ENCODE results near the gene ENPP6. TPM values are rescaled to one million over a fixed set of nuclear protein-coding genes. Genes with fewer than 3 reads are reported as not detected.

ENPP6 gene
- total RNA-seq, 1 donor from 2014 or later: not detected

GRCh38 chr4:184122631-184123408, 94.9 kb downstream of the ENPP6 start:
- TF ChIP-seq CTCF (IDR thresholded peaks at IDR 0.05): no peak
- Mint-ChIP-seq H3K27ac (ENCODE audit: unreplicated experiment) (no peak overlapping the region), H3K9me3 (ENCODE audit: unreplicated experiment) (no peaks in the 10 kb centered on the region), H3K4me3 (ENCODE audit: unreplicated experiment) (no peak overlapping the region), H3K36me3 (ENCODE audit: unreplicated experiment) (no peaks in the 10 kb centered on the region), H3K4me1 (ENCODE audit: unreplicated experiment) (no peaks in the 10 kb centered on the region), H3K27me3 (ENCODE audit: unreplicated experiment) (no peaks in the 10 kb centered on the region)
- DNase-seq (ENCODE audit: extremely low spot score, unreplicated experiment): no peak

- no peak overlapping the region for H3K27ac Mint-ChIP-seq (ENCODE audit: unreplicated experiment)
- H3K4me1 Mint-ChIP-seq (ENCODE audit: unreplicated experiment): no peaks in the 10 kb centered on the region
- TF ChIP-seq CTCF (IDR thresholded peaks at IDR 0.05): no peak
- DNase-seq (ENCODE audit: extremely low spot score, unreplicated experiment): peak; percentile 63
- H3K36me3 Mint-ChIP-seq (ENCODE audit: unreplicated experiment): no peaks in the 10 kb centered on the region
- H3K9me3 Mint-ChIP-seq (ENCODE audit: unreplicated experiment): no peaks in the 10 kb centered on the region
- no peak overlapping the region for H3K4me3 Mint-ChIP-seq (ENCODE audit: unreplicated experiment)
- no peaks in the 10 kb centered on the region for H3K27me3 Mint-ChIP-seq (ENCODE audit: unreplicated experiment)
Measured at GRCh38 chr4:184120549-184121127, 97.0 kb downstream of the ENPP6 start.

GRCh38 chr4:184117662-184118199, 99.9 kb downstream of the ENPP6 start:
- Mint-ChIP-seq H3K4me3 (ENCODE audit: unreplicated experiment) (no peak overlapping the region), H3K27me3 (ENCODE audit: unreplicated experiment) (peaks cover 4% of the 10 kb centered on the region), H3K36me3 (ENCODE audit: unreplicated experiment) (no peaks in the 10 kb centered on the region), H3K27ac (ENCODE audit: unreplicated experiment) (no peak overlapping the region), H3K4me1 (ENCODE audit: unreplicated experiment) (no peaks in the 10 kb centered on the region), H3K9me3 (ENCODE audit: unreplicated experiment) (no peaks in the 10 kb centered on the region)
- no peak for TF ChIP-seq CTCF (IDR thresholded peaks at IDR 0.05)
- no peak for DNase-seq (ENCODE audit: extremely low spot score, unreplicated experiment)

- H3K9me3 Mint-ChIP-seq (ENCODE audit: unreplicated experiment): no peaks in the 10 kb centered on the region
- no peaks in the 10 kb centered on the region for H3K4me1 Mint-ChIP-seq (ENCODE audit: unreplicated experiment)
- DNase-seq (ENCODE audit: extremely low spot score, unreplicated experiment): no peak
- no peak for TF ChIP-seq CTCF (IDR thresholded peaks at IDR 0.05)
- peaks cover 4% of the 10 kb centered on the region for H3K27me3 Mint-ChIP-seq (ENCODE audit: unreplicated experiment)
- H3K36me3 Mint-ChIP-seq (ENCODE audit: unreplicated experiment): no peaks in the 10 kb centered on the region
- H3K4me3 Mint-ChIP-seq (ENCODE audit: unreplicated experiment): no peak overlapping the region
- H3K27ac Mint-ChIP-seq (ENCODE audit: unreplicated experiment): no peak overlapping the region
Measured at GRCh38 chr4:184115399-184115798, 102.3 kb downstream of the ENPP6 start.

- Mint-ChIP-seq H3K27ac (ENCODE audit: unreplicated experiment) (no peak overlapping the region), H3K4me3 (ENCODE audit: unreplicated experiment) (no peak overlapping the region), H3K27me3 (ENCODE audit: unreplicated experiment) (peaks cover 4% of the 10 kb centered on the region), H3K4me1 (ENCODE audit: unreplicated experiment) (no peaks in the 10 kb centered on the region), H3K9me3 (ENCODE audit: unreplicated experiment) (peaks cover 4% of the 10 kb centered on the region), H3K36me3 (ENCODE audit: unreplicated experiment) (no peaks in the 10 kb centered on the region)
- no peak for TF ChIP-seq CTCF (IDR thresholded peaks at IDR 0.05)
- DNase-seq (ENCODE audit: extremely low spot score, unreplicated experiment): no peak
Measured at GRCh38 chr4:184114431-184114830, 103.2 kb downstream of the ENPP6 start.

All from osteocyte (in vitro differentiated cells).